Measurements from ENCODE around the gene AMIGO1.

AMIGO1 gene, protein sequence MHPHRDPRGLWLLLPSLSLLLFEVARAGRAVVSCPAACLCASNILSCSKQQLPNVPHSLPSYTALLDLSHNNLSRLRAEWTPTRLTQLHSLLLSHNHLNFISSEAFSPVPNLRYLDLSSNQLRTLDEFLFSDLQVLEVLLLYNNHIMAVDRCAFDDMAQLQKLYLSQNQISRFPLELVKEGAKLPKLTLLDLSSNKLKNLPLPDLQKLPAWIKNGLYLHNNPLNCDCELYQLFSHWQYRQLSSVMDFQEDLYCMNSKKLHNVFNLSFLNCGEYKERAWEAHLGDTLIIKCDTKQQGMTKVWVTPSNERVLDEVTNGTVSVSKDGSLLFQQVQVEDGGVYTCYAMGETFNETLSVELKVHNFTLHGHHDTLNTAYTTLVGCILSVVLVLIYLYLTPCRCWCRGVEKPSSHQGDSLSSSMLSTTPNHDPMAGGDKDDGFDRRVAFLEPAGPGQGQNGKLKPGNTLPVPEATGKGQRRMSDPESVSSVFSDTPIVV

DNA sequence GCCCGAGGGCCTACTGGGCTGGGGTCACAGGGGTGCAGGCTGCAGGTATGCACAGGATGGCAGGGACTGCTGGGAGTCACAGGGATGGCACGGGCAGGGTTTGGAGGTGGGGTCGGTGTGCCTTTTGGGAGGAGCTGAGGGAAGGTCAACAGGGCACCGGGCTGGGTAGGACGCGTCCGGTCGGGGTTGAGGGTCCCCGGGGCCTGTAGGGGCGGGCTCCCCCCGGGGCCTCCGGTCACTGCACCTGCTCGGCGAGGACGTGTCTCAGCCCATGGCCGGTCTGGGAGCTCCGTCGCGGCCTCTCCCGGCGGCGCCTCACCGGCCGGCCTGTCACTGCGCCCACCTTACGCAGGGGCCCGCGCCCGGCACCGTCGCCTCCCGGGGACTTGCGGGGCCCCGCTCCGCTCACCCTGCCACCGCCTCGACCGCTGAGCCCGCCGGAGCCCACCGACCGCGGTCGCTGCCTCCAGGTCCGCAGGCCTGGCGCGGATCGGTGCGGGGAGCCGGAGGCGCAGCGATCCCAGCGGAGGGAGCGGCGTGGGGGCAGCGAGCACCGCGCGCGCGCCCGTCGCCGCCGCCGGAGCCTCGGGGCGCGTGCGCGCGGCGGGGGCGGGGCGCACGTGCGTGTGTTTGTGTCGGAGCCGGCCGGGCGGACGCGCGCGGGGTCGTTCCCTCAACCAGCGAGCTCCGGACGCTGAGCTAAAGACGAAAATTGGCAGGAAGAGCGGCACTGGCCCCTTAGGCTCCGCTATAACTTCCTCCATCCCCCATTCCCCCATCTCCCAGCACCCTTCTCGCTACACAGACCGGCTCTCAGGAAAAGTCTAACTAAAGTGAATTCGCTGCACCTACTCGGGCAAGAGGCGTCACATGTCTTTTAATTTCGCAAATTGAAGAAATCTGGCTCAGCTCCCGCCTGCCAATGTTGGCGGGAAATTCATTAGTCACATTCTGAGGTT, at the start of gene AMIGO1:
Gene AMIGO1, minus strand, starts transcription at position 552 of the 959 bp plus-strand sequence. CDS start 815 bp downstream, outside the sequence.
- Mint-ChIP-seq H3K4me1 (peaks cover 46% of the 10 kb centered on the region), H3K36me3 (no peaks in the 10 kb centered on the region), H3K27ac (peak within 1 kb of the TSS; percentile 85)

DNA sequence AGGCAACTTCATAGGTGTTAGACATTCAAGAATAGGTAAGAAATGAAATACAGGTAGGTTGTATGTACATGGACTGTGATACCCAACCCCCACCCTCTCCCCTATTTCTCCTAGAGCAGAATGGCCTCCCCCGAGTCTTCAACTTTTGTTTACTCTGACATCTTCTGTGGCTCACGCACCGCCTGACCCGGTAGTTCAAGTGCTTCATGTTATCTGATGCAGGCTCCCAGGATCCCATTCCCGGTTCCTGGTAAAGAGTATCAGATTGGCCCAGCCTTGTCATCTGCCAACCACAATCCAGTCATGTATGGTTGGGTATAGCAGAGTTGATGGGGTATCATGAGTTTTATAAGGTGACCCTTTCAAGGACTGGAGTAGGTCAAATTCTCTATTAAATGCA, 48.0 kb upstream of the AMIGO1 start:
- DNase-seq (ENCODE audit: low spot score in 2 of 2): no peak
- no peak overlapping the region for H3K27ac Mint-ChIP-seq
- no peaks in the 10 kb centered on the region for H3K9me3 Mint-ChIP-seq
- peaks cover 18% of the 10 kb centered on the region for H3K36me3 Mint-ChIP-seq
- H3K4me1 Mint-ChIP-seq: peaks cover 74% of the 10 kb centered on the region
- H3K4me3 Mint-ChIP-seq: no peak overlapping the region
- no peak for ATAC-seq

More for the DNA sequence above, at the start of gene AMIGO1:
- no peaks in the 10 kb centered on the region for H3K9me3 Mint-ChIP-seq
- peak within 1 kb of the TSS; percentile 85 for H3K4me3 Mint-ChIP-seq
- DNase-seq (ENCODE audit: low spot score in 2 of 2) (peak; percentile 46 to 74), ATAC-seq (peak; percentile 73)

DNA sequence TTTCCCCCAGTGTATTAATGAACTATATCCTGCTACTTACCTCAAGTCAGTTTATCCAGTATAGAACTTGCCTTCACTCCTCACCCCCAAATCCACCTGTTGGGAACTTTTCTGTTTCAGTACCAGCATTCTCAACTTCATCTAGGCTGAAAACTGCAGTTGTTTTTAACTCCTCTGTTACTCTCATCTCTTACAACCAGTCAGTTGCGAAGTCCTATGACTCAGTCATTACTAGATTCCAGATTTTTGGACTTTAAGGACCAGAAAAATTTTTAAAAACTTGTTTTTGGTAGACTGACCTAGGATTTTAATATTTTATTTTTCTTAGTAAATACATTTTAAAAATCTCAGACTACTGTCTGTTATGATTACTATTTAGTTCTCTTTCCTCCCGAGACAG, 47.0 kb upstream of the AMIGO1 start:
- peaks cover 71% of the 10 kb centered on the region for H3K4me1 Mint-ChIP-seq
- no peak overlapping the region for H3K4me3 Mint-ChIP-seq
- no peak for ATAC-seq
- peak overlapping the region; percentile 11 for H3K27ac Mint-ChIP-seq
- H3K9me3 Mint-ChIP-seq: no peaks in the 10 kb centered on the region
- H3K36me3 Mint-ChIP-seq: peaks cover 22% of the 10 kb centered on the region
- DNase-seq (ENCODE audit: low spot score in 2 of 2): no peak

DNA sequence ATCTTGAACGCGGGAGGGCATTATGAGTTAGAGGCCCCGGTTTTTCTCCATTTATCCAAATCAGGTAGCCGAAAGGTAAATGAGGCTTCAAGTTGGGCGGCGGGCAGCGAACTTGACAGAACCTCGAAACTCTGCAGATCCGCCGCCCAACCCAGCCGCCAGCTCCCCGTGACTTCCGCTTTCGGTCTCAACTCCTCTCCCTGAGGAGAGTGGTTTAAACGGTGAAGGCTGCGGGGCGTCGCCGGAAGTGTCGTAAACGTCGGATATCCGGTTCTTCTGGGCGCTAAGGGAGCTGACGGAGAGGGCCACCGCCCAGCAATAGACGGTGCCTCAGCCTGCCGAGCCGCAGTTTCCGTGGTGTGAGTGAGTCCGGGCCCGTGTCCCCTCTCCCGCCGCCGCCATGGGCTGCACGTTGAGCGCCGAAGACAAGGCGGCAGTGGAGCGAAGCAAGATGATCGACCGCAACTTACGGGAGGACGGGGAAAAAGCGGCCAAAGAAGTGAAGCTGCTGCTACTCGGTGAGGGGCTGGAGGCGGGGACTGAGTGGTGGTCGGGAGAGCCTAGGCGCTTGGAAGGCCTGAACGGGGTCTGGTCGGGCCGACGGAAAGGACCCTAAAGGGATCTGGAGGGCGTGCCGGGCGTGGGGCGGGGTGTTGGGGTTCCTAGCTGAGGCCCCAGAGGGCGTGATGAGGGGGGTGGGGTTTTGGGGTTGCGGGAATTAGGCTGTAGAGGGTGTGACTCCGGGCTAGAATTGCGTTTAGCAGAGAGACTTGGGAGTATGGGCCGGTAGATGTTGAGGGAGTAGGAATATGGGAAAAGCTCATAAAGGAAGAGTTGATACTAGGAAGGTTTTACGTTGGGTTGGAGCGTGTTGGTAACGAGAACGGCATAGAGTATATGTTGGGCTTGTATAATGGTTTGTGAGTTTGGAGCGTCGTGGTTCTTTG, 39.1 kb upstream of the AMIGO1 start, which contains the start of gene GNAI3:
Gene GNAI3, plus strand, starts transcription at position 295 of the 947 bp plus-strand sequence. Its CDS starts 106 bp downstream, at position 401.
- Mint-ChIP-seq H3K4me3 (peak within 1 kb of the TSS; percentile 97), H3K9me3 (no peaks in the 10 kb centered on the region), H3K4me1 (peaks cover 50% of the 10 kb centered on the region), H3K27ac (peak within 1 kb of the TSS; percentile 98), H3K36me3 (peaks cover 24% of the 10 kb centered on the region)
- ATAC-seq (peak; percentile 99), DNase-seq (ENCODE audit: low spot score in 2 of 2) (peak; percentile 78 to 97)

DNA sequence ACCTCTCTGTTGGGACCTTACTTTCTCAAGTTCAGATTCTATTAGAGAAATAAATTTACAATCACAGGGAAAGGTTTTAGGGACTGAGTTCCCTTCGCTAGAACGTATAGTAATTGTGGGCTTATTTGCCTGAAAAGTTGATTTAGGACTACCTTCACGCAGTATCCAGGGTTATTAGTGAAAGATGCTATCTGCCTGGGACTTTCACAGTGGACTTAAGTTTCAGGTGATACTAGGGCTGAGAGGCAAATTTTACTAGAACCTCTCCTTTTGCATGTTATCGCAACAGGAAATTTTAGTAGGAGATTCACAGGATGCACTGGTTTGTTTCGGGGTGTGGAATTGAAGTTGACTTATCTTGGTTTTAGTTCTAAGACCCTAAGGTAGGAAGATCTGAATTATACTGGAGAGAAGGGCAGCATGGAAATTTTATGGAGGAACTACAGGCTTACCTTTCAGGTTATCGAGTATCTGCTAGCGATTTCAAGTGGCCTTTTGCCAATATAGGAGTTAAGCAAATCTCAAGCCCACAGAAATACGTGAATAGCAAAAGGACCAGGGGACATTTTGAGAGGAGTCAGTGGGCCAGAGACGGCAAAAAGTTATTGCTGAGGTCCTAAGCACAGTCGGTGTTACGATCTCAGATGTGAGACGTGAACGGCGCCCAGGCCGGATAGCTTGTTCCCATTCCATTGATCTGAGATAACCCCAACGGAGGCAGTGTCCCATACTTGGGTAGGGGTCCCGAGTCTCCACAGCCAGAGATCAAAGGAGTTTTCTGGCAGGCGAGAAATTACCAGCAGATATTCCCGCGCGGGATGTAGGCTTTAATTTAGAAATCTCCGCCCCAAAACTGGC, 38.2 kb upstream of the AMIGO1 start:
- Mint-ChIP-seq H3K4me3 (peak overlapping the region; percentile 97), H3K4me1 (peaks cover 45% of the 10 kb centered on the region), H3K27ac (peak overlapping the region; percentile 98), H3K36me3 (peaks cover 22% of the 10 kb centered on the region), H3K9me3 (no peaks in the 10 kb centered on the region)
- ATAC-seq (peak; percentile 12), DNase-seq (ENCODE audit: low spot score in 2 of 2) (peak in 1 of 2 donors; percentile 72)

DNA sequence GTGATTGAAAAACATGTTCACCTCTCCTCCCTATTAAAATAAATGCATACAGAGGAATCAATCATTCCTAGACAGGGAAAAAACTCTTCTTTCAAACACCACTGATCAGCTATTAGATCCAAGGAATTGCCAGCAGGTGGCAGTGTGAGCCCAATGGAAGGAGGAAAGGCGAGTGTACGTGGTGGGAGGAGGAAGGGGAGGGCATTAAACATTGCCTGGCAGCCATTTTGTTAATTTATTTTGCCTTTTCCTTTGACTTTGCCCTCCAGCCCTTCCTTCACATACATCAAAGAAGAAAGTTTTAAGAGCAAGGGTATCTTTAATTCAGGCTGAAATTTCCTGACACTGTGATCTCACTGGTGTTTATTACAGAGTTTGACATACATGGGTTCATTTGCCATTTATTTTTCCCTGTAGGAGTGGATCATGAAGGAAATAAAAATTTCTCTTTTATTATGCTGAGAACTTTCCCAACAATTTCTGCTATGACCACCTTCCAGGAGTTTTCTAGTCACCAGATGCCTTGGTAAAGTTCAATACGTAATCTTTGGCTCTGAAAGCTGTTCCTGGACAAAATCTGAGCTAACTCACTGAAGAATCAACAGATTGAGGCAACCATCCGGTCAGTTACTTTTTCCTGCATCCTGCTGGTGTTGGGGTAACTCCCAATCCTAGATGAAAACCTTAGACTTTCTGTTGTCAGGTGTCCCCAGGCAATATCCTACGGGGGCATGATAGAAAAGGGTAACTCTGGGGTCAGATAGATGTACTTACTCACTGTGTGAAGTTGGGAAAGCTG, 37.0 kb upstream of the AMIGO1 start:
- Mint-ChIP-seq H3K27ac (peak overlapping the region; percentile 98), H3K9me3 (no peaks in the 10 kb centered on the region), H3K4me3 (peak overlapping the region; percentile 97), H3K4me1 (peaks cover 42% of the 10 kb centered on the region), H3K36me3 (peaks cover 16% of the 10 kb centered on the region)
- peak; percentile 78 to 91 for DNase-seq (ENCODE audit: low spot score in 2 of 2)
- peak; percentile 58 for ATAC-seq

DNA sequence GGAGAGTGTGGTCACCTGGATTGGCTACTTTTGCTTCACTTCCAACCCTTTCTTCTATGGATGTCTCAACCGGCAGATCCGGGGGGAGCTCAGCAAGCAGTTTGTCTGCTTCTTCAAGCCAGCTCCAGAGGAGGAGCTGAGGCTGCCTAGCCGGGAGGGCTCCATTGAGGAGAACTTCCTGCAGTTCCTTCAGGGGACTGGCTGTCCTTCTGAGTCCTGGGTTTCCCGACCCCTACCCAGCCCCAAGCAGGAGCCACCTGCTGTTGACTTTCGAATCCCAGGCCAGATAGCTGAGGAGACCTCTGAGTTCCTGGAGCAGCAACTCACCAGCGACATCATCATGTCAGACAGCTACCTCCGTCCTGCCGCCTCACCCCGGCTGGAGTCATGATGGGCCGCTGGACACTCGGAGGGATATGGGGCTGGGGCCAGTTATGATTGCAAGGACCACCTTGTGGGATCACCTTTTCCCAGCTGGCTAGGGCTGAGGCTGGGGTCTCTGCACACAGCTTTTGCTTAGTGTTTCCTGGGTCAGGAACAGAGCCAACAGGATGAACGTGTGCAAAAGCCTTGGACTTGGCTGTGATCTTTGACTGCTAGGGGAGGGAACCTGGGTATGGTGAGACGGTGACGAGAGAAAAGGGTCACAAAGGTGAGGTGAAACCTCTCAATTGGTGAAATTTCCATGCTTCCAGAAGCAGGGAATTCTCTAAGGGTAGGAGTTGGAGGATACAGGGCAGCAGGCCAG, 34.6 kb upstream of the AMIGO1 start:
- Mint-ChIP-seq H3K9me3 (no peaks in the 10 kb centered on the region), H3K27ac (peak overlapping the region; percentile 13), H3K4me1 (peaks cover 27% of the 10 kb centered on the region), H3K36me3 (peaks cover 13% of the 10 kb centered on the region), H3K4me3 (no peak overlapping the region)
- DNase-seq (ENCODE audit: low spot score in 2 of 2) (no peak), ATAC-seq (no peak)

DNA sequence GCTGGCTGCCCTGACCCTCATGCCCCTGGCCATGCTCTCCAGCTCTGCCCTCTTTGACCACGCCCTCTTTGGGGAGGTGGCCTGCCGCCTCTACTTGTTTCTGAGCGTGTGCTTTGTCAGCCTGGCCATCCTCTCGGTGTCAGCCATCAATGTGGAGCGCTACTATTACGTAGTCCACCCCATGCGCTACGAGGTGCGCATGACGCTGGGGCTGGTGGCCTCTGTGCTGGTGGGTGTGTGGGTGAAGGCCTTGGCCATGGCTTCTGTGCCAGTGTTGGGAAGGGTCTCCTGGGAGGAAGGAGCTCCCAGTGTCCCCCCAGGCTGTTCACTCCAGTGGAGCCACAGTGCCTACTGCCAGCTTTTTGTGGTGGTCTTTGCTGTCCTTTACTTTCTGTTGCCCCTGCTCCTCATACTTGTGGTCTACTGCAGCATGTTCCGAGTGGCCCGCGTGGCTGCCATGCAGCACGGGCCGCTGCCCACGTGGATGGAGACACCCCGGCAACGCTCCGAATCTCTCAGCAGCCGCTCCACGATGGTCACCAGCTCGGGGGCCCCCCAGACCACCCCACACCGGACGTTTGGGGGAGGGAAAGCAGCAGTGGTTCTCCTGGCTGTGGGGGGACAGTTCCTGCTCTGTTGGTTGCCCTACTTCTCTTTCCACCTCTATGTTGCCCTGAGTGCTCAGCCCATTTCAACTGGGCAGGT, 33.9 kb upstream of the AMIGO1 start:
- Mint-ChIP-seq H3K4me1 (peaks cover 20% of the 10 kb centered on the region), H3K36me3 (peaks cover 7% of the 10 kb centered on the region), H3K9me3 (no peaks in the 10 kb centered on the region), H3K4me3 (no peak overlapping the region), H3K27ac (no peak overlapping the region)
- no peak for ATAC-seq
- DNase-seq (ENCODE audit: low spot score in 2 of 2): no peak

DNA sequence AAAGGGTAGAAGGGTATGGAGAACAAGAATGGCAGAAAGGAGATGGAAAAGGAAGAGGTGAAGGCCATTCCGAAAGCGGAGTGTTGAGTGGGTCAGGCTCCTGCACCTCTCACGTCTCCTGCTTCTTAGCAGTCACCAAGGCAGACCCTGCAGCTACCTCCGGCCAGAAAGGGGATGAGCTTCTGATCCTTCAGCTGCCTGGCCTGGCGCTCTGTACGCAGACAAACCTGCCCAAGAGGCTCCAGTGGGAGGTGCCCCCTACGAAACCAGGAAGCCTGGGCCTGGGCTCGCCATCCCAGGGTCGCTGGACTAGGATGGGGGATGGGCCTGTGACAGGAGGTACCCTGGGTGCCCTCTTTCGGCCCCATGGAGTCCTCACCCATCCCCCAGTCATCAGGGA, 33.1 kb upstream of the AMIGO1 start:
- no peak overlapping the region for H3K27ac Mint-ChIP-seq
- H3K9me3 Mint-ChIP-seq: no peaks in the 10 kb centered on the region
- ATAC-seq (no peak), DNase-seq (ENCODE audit: low spot score in 2 of 2) (no peak)
- H3K4me3 Mint-ChIP-seq: no peak overlapping the region
- H3K36me3 Mint-ChIP-seq: no peaks in the 10 kb centered on the region
- H3K4me1 Mint-ChIP-seq: peaks cover 15% of the 10 kb centered on the region

DNA sequence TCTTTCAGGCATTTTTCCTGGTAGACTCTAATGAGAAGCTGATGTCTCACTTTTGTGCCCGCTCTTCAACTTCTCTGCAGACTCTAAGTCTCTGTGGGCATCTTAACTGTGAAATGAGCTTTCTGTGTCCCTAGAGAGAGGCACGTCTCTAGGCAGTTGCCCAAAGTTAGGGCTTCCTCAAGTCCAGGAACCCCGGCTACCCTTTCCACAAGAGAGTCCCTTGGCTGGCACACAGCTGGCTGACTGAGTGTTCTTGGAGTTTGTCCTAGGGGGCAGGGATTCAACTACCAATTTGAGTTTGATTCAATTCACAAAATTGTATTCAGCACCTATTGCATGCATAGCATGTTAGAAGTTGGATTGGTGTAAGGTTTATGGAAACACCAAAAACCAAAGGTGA, 31.6 kb upstream of the AMIGO1 start:
- ATAC-seq (no peak), DNase-seq (ENCODE audit: low spot score in 2 of 2) (no peak)
- Mint-ChIP-seq H3K4me3 (no peak overlapping the region), H3K9me3 (no peaks in the 10 kb centered on the region), H3K27ac (no peak overlapping the region), H3K4me1 (peaks cover under 1% of the 10 kb centered on the region), H3K36me3 (no peaks in the 10 kb centered on the region)

DNA sequence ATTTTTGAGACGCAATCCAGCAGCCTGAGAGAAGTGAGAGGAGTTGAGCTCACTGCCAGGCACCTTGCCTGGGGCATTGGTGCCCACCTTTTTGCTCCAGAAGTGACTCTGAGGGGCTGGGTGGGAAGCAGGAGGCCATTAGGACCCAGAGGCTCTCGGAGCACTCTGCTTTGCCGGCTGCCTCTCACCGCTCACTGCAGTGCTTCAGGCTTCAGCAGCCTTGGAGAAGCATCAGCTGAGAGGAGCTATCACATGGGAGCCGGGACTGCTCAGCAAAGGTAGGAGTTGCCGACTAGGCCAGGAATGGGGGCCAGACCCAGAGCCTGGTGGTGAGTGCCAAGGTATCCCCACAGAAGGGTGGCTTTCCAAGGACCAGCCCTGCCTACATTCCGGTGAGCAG, 30.1 kb upstream of the AMIGO1 start, which contains the start of gene GPR61:
Gene GPR61, plus strand, starts transcription at position 197 of the 400 bp plus-strand sequence. CDS start 3,151 bp downstream, outside the sequence.
- Mint-ChIP-seq H3K4me1 (no peaks in the 10 kb centered on the region), H3K9me3 (no peaks in the 10 kb centered on the region), H3K27ac (no peak within 1 kb of the TSS), H3K4me3 (no peak within 1 kb of the TSS), H3K36me3 (no peaks in the 10 kb centered on the region)
- no peak for DNase-seq (ENCODE audit: low spot score in 2 of 2)
- ATAC-seq: no peak

Measured in stimulated activated effector memory CD8-positive, alpha-beta T cell treated with anti-CD3 and anti-CD28 coated beads, Interleukin-12 subunit alpha, Interleukin-12 subunit beta, amount 100 ng/mL, for 72 hours (primary cell).